CD4-positive, CD25-positive, alpha-beta regulatory T cell (primary cell): ENCODE measurements around the gene UBE3A. TPM values are rescaled to one million over a fixed set of nuclear protein-coding genes. Genes with fewer than 3 reads are reported as not detected.

Experiments used
- ATAC-seq, 2 donors: fragments of 150-1000 bp; cut with Tn5 transposase; one replicate each; pipeline ENCODE4 v1.10.0; 2021; ENCODE audit warnings: low read depth in 2 of 2, moderate number of reproducible peaks in 2 of 2, moderate library complexity in 1 of 2
- DNase-seq, 3 donors: peaks; one replicate each; pipeline versions ENCODE4 v3.0.0 to v3.0.0-alpha.2; 2012 to 2022; ENCODE audit warnings: mixed read lengths in 1 of 3
- H3K27ac ChIP-seq: one replicate; pipeline ENCODE4 v1.7.0; 2013; ENCODE audit warnings: mild to moderate bottlenecking, low read length; ENCODE audit not compliant: insufficient read depth, poor library complexity, severe bottlenecking
- H3K27me3 ChIP-seq: one replicate; pipeline ENCODE4 v1.7.0; 2013; ENCODE audit warnings: low read length; ENCODE audit not compliant: control insufficient read depth, insufficient read depth
- H3K36me3 ChIP-seq: one replicate; pipeline ENCODE4 v1.7.0; 2013; ENCODE audit warnings: mild to moderate bottlenecking, low read length, moderate library complexity; ENCODE audit not compliant: control insufficient read depth, insufficient read depth
- H3K4me1 ChIP-seq: 2 replicates; pipeline ENCODE4 v1.7.0; 2013; ENCODE audit warnings: mild to moderate bottlenecking, low read length; ENCODE audit not compliant: insufficient read depth, control insufficient read depth, poor library complexity, severe bottlenecking
- H3K4me3 ChIP-seq: one replicate; pipeline ENCODE4 v1.7.0; 2013; ENCODE audit warnings: low read depth, mild to moderate bottlenecking, low read length, moderate library complexity
- H3K9me3 ChIP-seq, 2 experiments: 1 replicate in 1 of 2; 2 replicates in 1 of 2; pipeline ENCODE4 v1.7.0; 2013; ENCODE audit warnings: low read length in 2 of 2, mild to moderate bottlenecking in 1 of 2, moderate library complexity in 1 of 2; ENCODE audit not compliant: control insufficient read depth in 2 of 2
- H3K27ac Mint-ChIP-seq, 3 donors: one replicate each; pipeline ENCODE4 v1.8.0; 2020 to 2022; ENCODE audit warnings: mild to moderate bottlenecking in 3 of 3, mixed read lengths in 3 of 3, moderate library complexity in 2 of 3
- H3K27me3 Mint-ChIP-seq: one replicate; pipeline ENCODE4 v1.8.0; 2022; ENCODE audit warnings: mild to moderate bottlenecking, mixed read lengths
- H3K36me3 Mint-ChIP-seq: one replicate; pipeline ENCODE4 v1.8.0; 2020; ENCODE audit warnings: mixed read lengths
- H3K4me1 Mint-ChIP-seq, 4 donors: one replicate each; pipeline ENCODE4 v1.8.0; 2020 to 2022; ENCODE audit warnings: mixed read lengths in 4 of 4, mild to moderate bottlenecking in 1 of 4
- H3K4me3 Mint-ChIP-seq, 4 donors: one replicate each; pipeline ENCODE4 v1.8.0; 2020 to 2022; ENCODE audit warnings: mild to moderate bottlenecking in 4 of 4, mixed read lengths in 4 of 4, moderate library complexity in 3 of 4
- H3K9me3 Mint-ChIP-seq, 7 donors: one replicate each; pipeline ENCODE4 v1.8.0; 2020 to 2022; ENCODE audit warnings: mixed read lengths in 7 of 7, mild to moderate bottlenecking in 3 of 7, moderate library complexity in 2 of 7
- polyA plus RNA-seq, 4 donors: library from polyadenylated mRNA; unstranded; fragments of 300-500 nt; fragmentation: Illumina TruSeq; gene quantifications; one replicate each; pipeline ENCODE4 v1.2.3, GENCODE V29; 2021
- total RNA-seq: library from RNA; stranded (reverse); gene quantifications from one replicate; pipeline ENCODE4 v1.2.3, GENCODE V29; 2022

The UBE3A gene
- total and polyA plus RNA-seq, 5 donors from 2014 or later: 88.6 to 109 (median 105) TPM

DNA sequence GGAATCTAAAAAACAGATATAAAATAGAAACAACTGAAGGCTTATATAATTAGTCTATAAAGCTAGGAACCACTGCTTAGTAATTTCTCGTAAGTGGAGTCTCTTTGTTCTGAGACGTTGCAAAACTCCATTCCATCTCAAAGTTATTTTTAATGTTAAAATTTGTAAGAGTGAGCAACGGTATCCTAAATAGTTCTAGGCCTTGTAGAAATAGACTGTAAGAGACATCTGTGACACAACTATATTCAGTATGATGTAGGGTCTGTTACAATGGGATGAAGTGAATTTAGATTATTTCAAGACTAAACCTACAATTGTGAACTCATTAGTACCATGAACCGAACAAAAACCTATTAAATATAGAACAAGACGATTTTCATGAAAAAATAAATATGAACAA lies 57.2 kb downstream of the UBE3A start:
- Histone ChIP-seq H3K27me3 (no peaks in the 10 kb centered on the region), H3K4me1 (no peaks in the 10 kb centered on the region), H3K27ac (no peak overlapping the region), H3K4me3 (no peak overlapping the region), H3K36me3 (peaks cover 38% of the 10 kb centered on the region), H3K9me3 (peaks cover 15 to 27% of the 10 kb centered on the region in 2 experiments)
- H3K36me3 Mint-ChIP-seq: peaks cover 66% of the 10 kb centered on the region
- H3K4me1 Mint-ChIP-seq: peaks cover 29 to 63% (median 43%) of the 10 kb centered on the region in 4 donors
- H3K27me3 Mint-ChIP-seq: no peaks in the 10 kb centered on the region
- DNase-seq (no peak), ATAC-seq (no peak)
- no peak overlapping the region for H3K27ac Mint-ChIP-seq
- H3K9me3 Mint-ChIP-seq: peaks cover 5 to 18% (median 9%) of the 10 kb centered on the region in 7 donors
- H3K4me3 Mint-ChIP-seq: no peak overlapping the region

GRCh38 chr15:25378501-25378901 lies 60.3 kb downstream of the UBE3A start:
- Histone ChIP-seq H3K36me3 (peaks cover 44% of the 10 kb centered on the region), H3K27ac (no peak overlapping the region), H3K4me1 (no peaks in the 10 kb centered on the region), H3K4me3 (no peak overlapping the region), H3K9me3 (peaks cover 7 to 11% of the 10 kb centered on the region in 2 experiments), H3K27me3 (no peaks in the 10 kb centered on the region)
- Mint-ChIP-seq H3K4me1 (peaks cover 23 to 50% (median 34%) of the 10 kb centered on the region in 4 donors), H3K27ac (no peak overlapping the region), H3K4me3 (no peak overlapping the region), H3K27me3 (no peaks in the 10 kb centered on the region), H3K36me3 (peaks cover 59% of the 10 kb centered on the region), H3K9me3 (peaks cover 0 to 8% (median under 1%) of the 10 kb centered on the region in 7 donors)
- DNase-seq (no peak), ATAC-seq (no peak)

GRCh38 chr15:25375557-25375956 lies 63.3 kb downstream of the UBE3A start:
- no peak for ATAC-seq
- H3K27me3 ChIP-seq: no peaks in the 10 kb centered on the region
- Mint-ChIP-seq H3K4me3 (no peak overlapping the region), H3K27ac (no peak overlapping the region), H3K4me1 (peaks cover 20 to 49% (median 29%) of the 10 kb centered on the region in 4 donors), H3K27me3 (no peaks in the 10 kb centered on the region), H3K36me3 (peaks cover 66% of the 10 kb centered on the region), H3K9me3 (peaks cover 0 to 9% (median 0%) of the 10 kb centered on the region in 7 donors)
- H3K4me1 ChIP-seq: no peaks in the 10 kb centered on the region
- H3K9me3 ChIP-seq: peaks cover 4 to 6% of the 10 kb centered on the region in 2 experiments
- H3K36me3 ChIP-seq: peaks cover 63% of the 10 kb centered on the region
- DNase-seq: no peak
- no peak overlapping the region for H3K4me3 ChIP-seq
- no peak overlapping the region for H3K27ac ChIP-seq

- H3K9me3 Mint-ChIP-seq: peaks cover 0 to 6% (median 0%) of the 10 kb centered on the region in 7 donors
- H3K4me1 Mint-ChIP-seq: peaks cover 18 to 48% (median 29%) of the 10 kb centered on the region in 4 donors
- H3K27ac Mint-ChIP-seq: no peak overlapping the region
- H3K27me3 Mint-ChIP-seq: no peaks in the 10 kb centered on the region
- Histone ChIP-seq H3K4me1 (no peaks in the 10 kb centered on the region), H3K9me3 (peaks cover 0 to 1% of the 10 kb centered on the region in 2 experiments), H3K27ac (no peak overlapping the region), H3K36me3 (peaks cover 62% of the 10 kb centered on the region), H3K27me3 (no peaks in the 10 kb centered on the region), H3K4me3 (no peak overlapping the region)
- DNase-seq: no peak
- no peak overlapping the region for H3K4me3 Mint-ChIP-seq
- ATAC-seq: no peak
- H3K36me3 Mint-ChIP-seq: peaks cover 66% of the 10 kb centered on the region
Observed at GRCh38 chr15:25374143-25374542, 64.7 kb downstream of the UBE3A start.

DNA sequence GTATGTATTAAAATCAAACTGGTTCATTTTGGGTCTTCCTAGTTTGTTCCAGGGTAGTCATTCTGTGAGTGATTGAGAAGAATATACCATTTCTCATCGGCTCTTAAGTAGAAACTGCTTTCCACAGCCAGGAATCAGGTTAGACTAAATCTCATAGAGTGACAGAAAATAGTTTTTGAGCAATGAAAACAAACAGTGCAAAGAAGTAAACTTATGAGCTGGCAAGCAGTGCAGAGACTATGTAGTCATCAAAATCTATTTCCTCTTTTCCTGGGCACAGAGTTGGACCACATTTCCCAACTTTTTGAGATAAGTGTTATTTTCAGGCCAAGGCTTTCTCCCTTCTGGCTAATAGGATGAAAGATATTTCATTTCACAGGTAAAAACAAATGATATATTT lies 66.5 kb downstream of the UBE3A start:
- H3K4me3 ChIP-seq: no peak overlapping the region
- H3K36me3 ChIP-seq: peaks cover 62% of the 10 kb centered on the region
- Mint-ChIP-seq H3K27me3 (no peaks in the 10 kb centered on the region), H3K4me3 (no peak overlapping the region), H3K27ac (no peak overlapping the region), H3K36me3 (peaks cover 59% of the 10 kb centered on the region), H3K4me1 (peaks cover 6 to 42% (median 24%) of the 10 kb centered on the region in 4 donors), H3K9me3 (peaks cover 0 to 6% (median 0%) of the 10 kb centered on the region in 7 donors)
- H3K27me3 ChIP-seq: no peaks in the 10 kb centered on the region
- H3K9me3 ChIP-seq: no peaks in the 10 kb centered on the region
- DNase-seq (no peak), ATAC-seq (no peak)
- H3K4me1 ChIP-seq: no peaks in the 10 kb centered on the region
- H3K27ac ChIP-seq: no peak overlapping the region

DNA sequence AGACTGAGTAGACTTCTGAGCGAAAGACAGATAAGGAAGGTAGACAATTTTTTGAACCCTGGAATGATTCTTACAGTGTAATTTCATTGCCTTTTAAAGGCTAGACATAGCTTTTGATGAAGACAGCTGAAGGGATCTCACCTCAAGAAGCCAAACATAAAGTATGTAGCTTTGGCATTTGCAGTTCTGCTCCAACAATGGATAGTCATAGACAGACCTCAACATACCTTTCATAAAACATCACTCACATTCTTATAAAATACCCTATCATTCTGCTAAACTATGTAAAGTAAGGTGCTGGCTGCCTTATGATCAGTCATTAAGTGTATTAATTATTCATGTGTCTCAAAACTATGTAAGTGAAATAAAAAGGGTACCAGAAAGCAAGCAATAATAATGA lies 70.0 kb downstream of the UBE3A start:
- H3K27ac ChIP-seq: no peak overlapping the region
- H3K4me1 ChIP-seq: no peaks in the 10 kb centered on the region
- H3K9me3 ChIP-seq: no peaks in the 10 kb centered on the region
- ATAC-seq: no peak
- peak overlapping the region in 1 of 3 donors; percentile 10 for H3K27ac Mint-ChIP-seq
- H3K4me3 Mint-ChIP-seq: no peak overlapping the region
- DNase-seq: no peak
- peaks cover 18 to 42% (median 26%) of the 10 kb centered on the region in 4 donors for H3K4me1 Mint-ChIP-seq
- peaks cover 52% of the 10 kb centered on the region for H3K36me3 Mint-ChIP-seq
- peaks cover 42% of the 10 kb centered on the region for H3K36me3 ChIP-seq
- H3K27me3 Mint-ChIP-seq: no peaks in the 10 kb centered on the region
- H3K4me3 ChIP-seq: no peak overlapping the region
- peaks cover 0 to 4% (median 0%) of the 10 kb centered on the region in 7 donors for H3K9me3 Mint-ChIP-seq
- H3K27me3 ChIP-seq: no peaks in the 10 kb centered on the region

DNA sequence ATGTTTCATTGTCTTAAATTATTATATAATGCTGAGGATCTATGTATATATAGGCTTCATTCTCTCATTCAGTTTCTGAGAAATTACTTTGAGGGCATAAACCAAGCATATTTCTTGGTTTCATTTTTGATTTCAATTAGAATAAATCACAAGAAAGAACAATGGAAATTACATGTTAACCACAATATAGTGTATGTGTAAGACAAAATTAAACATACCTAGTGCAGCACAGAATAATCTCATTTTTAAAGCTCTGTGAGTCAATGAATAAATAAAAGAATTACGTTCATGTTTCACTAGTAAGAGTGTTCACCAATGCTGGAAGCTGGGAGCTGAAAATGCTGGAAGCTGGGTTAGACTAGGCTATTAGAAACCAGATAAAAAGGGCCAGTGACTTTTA lies 72.8 kb downstream of the UBE3A start:
- peak overlapping the region; percentile 23 for H3K4me3 ChIP-seq
- ATAC-seq (no peak), DNase-seq (peak in 1 of 3 donors; percentile 28)
- Mint-ChIP-seq H3K4me1 (peaks cover 18 to 41% (median 24%) of the 10 kb centered on the region in 4 donors), H3K4me3 (no peak overlapping the region), H3K9me3 (peaks cover 0 to 4% (median 0%) of the 10 kb centered on the region in 7 donors), H3K27me3 (no peaks in the 10 kb centered on the region), H3K36me3 (peaks cover 37% of the 10 kb centered on the region), H3K27ac (peak overlapping the region in 1 of 3 donors; percentile 60)
- H3K9me3 ChIP-seq: no peaks in the 10 kb centered on the region
- H3K27ac ChIP-seq: no peak overlapping the region
- no peaks in the 10 kb centered on the region for H3K4me1 ChIP-seq
- H3K36me3 ChIP-seq: peaks cover 17% of the 10 kb centered on the region
- H3K27me3 ChIP-seq: no peaks in the 10 kb centered on the region

DNA sequence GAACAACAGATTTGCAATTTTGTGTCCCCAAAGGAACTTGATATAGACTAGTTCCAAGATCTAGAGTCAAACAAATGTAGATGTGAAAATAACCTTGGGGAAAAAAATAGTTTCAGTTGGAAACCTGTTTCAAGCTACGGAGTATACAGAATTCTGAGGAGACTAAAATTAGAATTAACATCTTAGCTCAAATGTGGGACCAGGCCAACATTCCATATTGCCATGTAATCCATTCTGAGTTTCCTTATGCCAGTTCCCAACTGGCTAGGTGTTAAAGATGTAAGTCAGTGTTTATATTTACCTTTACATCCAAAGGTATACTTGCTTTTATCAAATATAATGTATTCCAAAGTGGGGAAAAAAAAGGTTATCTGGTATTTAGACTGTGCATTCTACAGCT lies 76.3 kb downstream of the UBE3A start:
- no peak for DNase-seq

More for the DNA sequence above, 76.3 kb downstream of the UBE3A start:
- H3K4me3 Mint-ChIP-seq: no peak overlapping the region
- H3K27ac ChIP-seq: no peak overlapping the region
- peaks cover 12 to 31% (median 20%) of the 10 kb centered on the region in 4 donors for H3K4me1 Mint-ChIP-seq
- peaks cover 0 to 4% (median 0%) of the 10 kb centered on the region in 7 donors for H3K9me3 Mint-ChIP-seq
- no peaks in the 10 kb centered on the region for H3K4me1 ChIP-seq
- H3K36me3 Mint-ChIP-seq: peaks cover 36% of the 10 kb centered on the region
- H3K9me3 ChIP-seq: no peaks in the 10 kb centered on the region
- H3K4me3 ChIP-seq: no peak overlapping the region
- ATAC-seq: no peak
- no peaks in the 10 kb centered on the region for H3K27me3 ChIP-seq
- no peaks in the 10 kb centered on the region for H3K27me3 Mint-ChIP-seq
- peaks cover 14% of the 10 kb centered on the region for H3K36me3 ChIP-seq
- H3K27ac Mint-ChIP-seq: no peak overlapping the region
